GM10248 (cell line): ENCODE results near the gene CHI3L2.

Source experiments
- CTCF ChIA-PET: fragments of 300-600 bp; sonication (Branson Sonifier 250); formaldehyde crosslinking; extraction: SDS; loops from one replicate; lab custom pipeline; 2021; ENCODE audit warnings: antibody characterized with exemption; lab: Yijun Ruan, JAX
- POLR2A ChIA-PET: fragments of 350-650 bp; sonication (Branson Sonifier 250); formaldehyde crosslinking; extraction: SDS; loops from one replicate; lab custom pipeline; 2020; ENCODE audit warnings: antibody characterized with exemption; lab: Yijun Ruan, JAX
- DNase-seq: peaks from one replicate; pipeline ENCODE4 v3.0.0; 2012; ENCODE audit errors: extremely low spot score
- CTCF ChIP-seq: IDR thresholded peaks from 2 replicates; pipeline ENCODE4 v1.5.1; 2012; ENCODE audit warnings: mild to moderate bottlenecking, low read depth; ENCODE audit errors: extremely low read depth, missing control alignments, control extremely low read depth

The CHI3L2 gene

GRCh38 chr1:111218701-111219556 is 8.6 kb upstream of the CHI3L2 start:
- POLR2A ChIA-PET = interaction anchor here (0.7 to 1.1 kb wide), 2 partner anchors 79 to 520 kb away, joined by 3 to 4 read pairs; partner anchors contain the start of genes CEPT1, DRAM2 and INKA2
- TF ChIP-seq CTCF = no peak

GRCh38 chr1:111219557-111220286 is 7.8 kb upstream of the CHI3L2 start:
- CTCF ChIA-PET = interaction anchor here (0.7 to 11.1 kb wide), 13 partner anchors 9 to 288 kb away, joined by 3 to 158 read pairs (median 7); partner anchors contain the start of genes CEPT1, DENND2D, DRAM2 and WDR77
- TF ChIP-seq CTCF = no peak
- DNase-seq = peak; percentile 54
- POLR2A ChIA-PET = interaction anchor here (1.1 kb wide), 1 partner anchor 80 kb away, joined by 3 read pairs; the partner anchor contains the start of genes CEPT1 and DRAM2

More at GRCh38 chr1:111218701-111219556, 8.6 kb upstream of the CHI3L2 start:
- CTCF ChIA-PET = interaction anchor here (1.0 to 11.1 kb wide), 10 partner anchors 10 to 536 kb away, joined by 3 to 158 read pairs (median 7); partner anchors contain the start of genes DENND2D and WDR77
- DNase-seq = no peak

GRCh38 chr1:111220302-111220890 is 7.1 kb upstream of the CHI3L2 start:
- ChIA-PET CTCF (interaction anchor here (0.7 to 11.1 kb wide), 16 partner anchors 11 to 288 kb away, joined by 3 to 158 read pairs (median 4); partner anchors contain the start of genes CEPT1, DENND2D, DRAM2 and WDR77), POLR2A (interaction anchor here (0.6 to 1.9 kb wide), 5 partner anchors 7 to 81 kb away, joined by 3 to 7 read pairs (median 5); partner anchors contain the start of genes CEPT1 and DRAM2)

GRCh38 chr1:111221276-111221632 is 6.3 kb upstream of the CHI3L2 start:
- POLR2A ChIA-PET = interaction anchor here (0.8 to 1.9 kb wide), 3 partner anchors 17 to 22 kb away, joined by 5 to 7 read pairs (median 6); no protein-coding TSS in a partner anchor
- no peak for TF ChIP-seq CTCF
- DNase-seq = no peak
- CTCF ChIA-PET = interaction anchor here (0.8 to 11.1 kb wide), 12 partner anchors 10 to 261 kb away, joined by 3 to 158 read pairs (median 4); partner anchors contain the start of gene DENND2D

More at GRCh38 chr1:111220302-111220890, 7.1 kb upstream of the CHI3L2 start:
- TF ChIP-seq CTCF = no peak
- no peak for DNase-seq

- peak; percentile 69 for DNase-seq
Observed at GRCh38 chr1:111221633-111222291, 5.8 kb upstream of the CHI3L2 start.

More at GRCh38 chr1:111221633-111222291, 5.8 kb upstream of the CHI3L2 start:
- CTCF ChIA-PET = interaction anchor here (0.8 to 11.1 kb wide), 12 partner anchors 10 to 260 kb away, joined by 3 to 158 read pairs (median 4); partner anchors contain the start of gene DENND2D
- POLR2A ChIA-PET = interaction anchor here (1.5 to 1.9 kb wide), 2 partner anchors 18 to 19 kb away, joined by 5 to 7 read pairs; no protein-coding TSS in a partner anchor
- no peak for TF ChIP-seq CTCF
